GM12892 (cell line): ENCODE results near the gene TSKU.

Experiments used
- POLR2A ChIP-seq: IDR thresholded peaks from 2 replicates; pipeline ENCODE4 v1.6.1; 2011; ENCODE audit warnings: low read depth, low read length, control low read depth
- POLR2AphosphoS5 ChIP-seq: IDR thresholded peaks from 2 replicates; pipeline ENCODE4 v1.6.1; 2011; ENCODE audit warnings: low read depth, low read length, control low read depth

GRCh38 chr11:76806131-76806530 is 23.0 kb downstream of the TSKU start:
- TF ChIP-seq POLR2AphosphoS5: no peak
- no peak for TF ChIP-seq POLR2A
